ENCODE measurements around the gene TMEM170A.

Gene TMEM170A

DNA sequence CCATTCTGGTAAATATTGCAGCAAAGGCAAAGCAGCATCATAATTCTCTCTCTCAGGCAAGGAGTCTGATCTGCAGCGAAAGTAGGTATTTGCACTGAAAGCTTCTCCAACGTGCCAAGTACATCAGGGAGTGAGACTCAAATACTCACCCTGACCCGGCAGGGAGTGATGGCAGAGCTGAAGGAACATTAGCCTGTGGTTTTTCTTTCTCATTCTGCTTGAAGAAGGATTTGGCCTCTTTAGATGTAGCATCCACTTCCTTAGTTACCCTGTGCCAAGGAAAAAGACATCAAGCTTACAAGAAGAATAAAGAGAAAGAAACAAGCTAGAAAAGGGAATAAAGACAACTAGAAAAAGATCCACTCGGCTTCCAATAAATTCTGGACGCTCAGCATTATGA is 69.5 kb downstream of the TMEM170A start:
- no peak for DNase-seq

Data from fibroblast of skin of back (primary cell).